Neural cell (in vitro differentiated cells): ENCODE data around the gene DNAI1.

Experiments
- EZH2 ChIP-seq: fragments of 200-600, 300-800 bp; shearing (Covaris generic), sonication (generic); IDR thresholded peaks from 2 replicates; pipeline ENCODE4 v1.6.1; 2014; ENCODE audit warnings: antibody characterized with exemption, low read length, borderline replicate concordance, mild to moderate bottlenecking; ENCODE audit not compliant: insufficient read depth, poor library complexity, severe bottlenecking
- POLR2AphosphoS5 ChIP-seq: IDR thresholded peaks from 2 replicates; pipeline ENCODE4 v1.6.1; 2012
- TF ChIP-seq, protein P1 (sequence below): fragments of 450-650 bp; IDR thresholded peaks from 2 replicates; pipeline ENCODE4 v1.5.1; 2014; ENCODE audit warnings: antibody characterized with exemption, mild to moderate bottlenecking, moderate library complexity; ENCODE audit not compliant: poor library complexity, severe bottlenecking

DNA sequence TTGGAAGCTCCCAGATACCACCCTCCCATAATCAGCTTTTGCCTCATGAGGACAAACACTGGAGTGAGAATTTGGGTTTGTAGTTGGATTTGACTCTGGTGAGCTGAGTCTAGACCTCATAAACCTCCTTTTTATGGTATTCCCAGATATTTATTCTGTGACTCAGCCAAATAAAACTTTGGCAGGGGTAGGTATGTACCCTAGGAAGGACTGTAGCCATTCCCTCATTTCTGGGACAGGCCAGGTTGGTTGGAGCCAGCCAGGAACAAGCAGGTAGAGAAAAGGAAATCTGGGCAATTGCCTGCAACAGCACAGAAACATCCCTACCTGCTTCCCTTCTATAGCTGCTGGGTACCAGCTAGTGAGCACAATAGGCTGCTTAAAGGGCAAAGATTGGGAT, 44.8 kb downstream of the DNAI1 start:
- TF ChIP-seq, protein P1, sequence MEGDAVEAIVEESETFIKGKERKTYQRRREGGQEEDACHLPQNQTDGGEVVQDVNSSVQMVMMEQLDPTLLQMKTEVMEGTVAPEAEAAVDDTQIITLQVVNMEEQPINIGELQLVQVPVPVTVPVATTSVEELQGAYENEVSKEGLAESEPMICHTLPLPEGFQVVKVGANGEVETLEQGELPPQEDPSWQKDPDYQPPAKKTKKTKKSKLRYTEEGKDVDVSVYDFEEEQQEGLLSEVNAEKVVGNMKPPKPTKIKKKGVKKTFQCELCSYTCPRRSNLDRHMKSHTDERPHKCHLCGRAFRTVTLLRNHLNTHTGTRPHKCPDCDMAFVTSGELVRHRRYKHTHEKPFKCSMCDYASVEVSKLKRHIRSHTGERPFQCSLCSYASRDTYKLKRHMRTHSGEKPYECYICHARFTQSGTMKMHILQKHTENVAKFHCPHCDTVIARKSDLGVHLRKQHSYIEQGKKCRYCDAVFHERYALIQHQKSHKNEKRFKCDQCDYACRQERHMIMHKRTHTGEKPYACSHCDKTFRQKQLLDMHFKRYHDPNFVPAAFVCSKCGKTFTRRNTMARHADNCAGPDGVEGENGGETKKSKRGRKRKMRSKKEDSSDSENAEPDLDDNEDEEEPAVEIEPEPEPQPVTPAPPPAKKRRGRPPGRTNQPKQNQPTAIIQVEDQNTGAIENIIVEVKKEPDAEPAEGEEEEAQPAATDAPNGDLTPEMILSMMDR, result no peak
- TF ChIP-seq EZH2, result no peak
- no peak for TF ChIP-seq POLR2AphosphoS5
